Hair follicular keratinocyte (primary cell): ENCODE data around the gene NTM. TPM values are rescaled to one million over a fixed set of nuclear protein-coding genes. Genes with fewer than 3 reads are reported as not detected.

ENCODE experiments used
- total RNA-seq: library from RNA; depleted of rRNA; stranded (reverse); fragments of >200 nt; gene quantifications from 2 replicates; pipeline ENCODE4 v1.2.3, GENCODE V29; 2015

The NTM gene
- 17.3 and 21.6 TPM in 2 replicates for total RNA-seq

DNA sequence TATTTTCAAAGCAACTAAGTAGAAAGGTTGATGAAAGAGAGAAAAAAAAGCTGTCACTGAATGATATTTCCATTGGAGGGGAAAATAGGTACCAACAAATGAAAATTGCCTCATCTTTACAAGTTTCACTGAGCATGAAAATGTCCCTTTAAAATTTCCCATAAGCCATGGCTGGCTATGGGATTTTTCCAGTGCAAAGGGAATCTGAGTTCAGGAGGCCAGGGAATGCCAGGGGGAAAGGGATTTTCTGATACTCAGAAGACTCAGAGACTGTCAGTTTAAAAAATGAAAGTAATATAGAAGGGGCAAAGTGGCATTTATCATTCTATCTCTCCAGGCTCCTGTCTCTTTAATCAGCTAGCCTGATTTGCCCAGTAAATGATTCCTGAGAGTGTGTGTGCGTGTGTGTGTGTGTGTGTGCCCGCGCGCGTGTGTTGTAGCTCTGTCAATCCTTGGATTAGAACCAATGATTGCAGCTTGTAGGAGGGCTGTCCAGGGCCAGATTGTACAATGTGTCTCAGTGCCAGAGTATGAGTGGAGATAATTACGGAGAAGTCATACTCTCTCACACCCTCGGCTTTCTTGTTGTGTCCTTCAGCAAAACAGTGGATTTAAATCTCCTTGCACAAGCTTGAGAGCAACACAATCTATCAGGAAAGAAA lies at the start of gene NTM:
Gene NTM (plus strand): TSS at position 526 of the 662 bp plus-strand sequence.

